HEK293 (cell line): ENCODE results near the gene MRPS27.

Source experiments
- CTCF ChIA-PET: fragments of 350-600 bp; formaldehyde crosslinking; extraction: SDS; loops from one replicate; lab custom pipeline; 2021; ENCODE audit warnings: antibody characterized with exemption; lab: Yijun Ruan, JAX
- POLR2A ChIA-PET: fragments of 300-600 bp; formaldehyde crosslinking; extraction: SDS; loops from one replicate; lab custom pipeline; 2020; ENCODE audit warnings: antibody characterized with exemption, inconsistent platforms; lab: Yijun Ruan, JAX
- H3K27ac ChIP-seq: fragments of 200-500 bp; sonication (Bioruptor generic); 2 replicates; pipeline ENCODE4 v1.5.1; 2014; ENCODE audit warnings: low read depth, low read length, control low read depth, inconsistent platforms; ENCODE audit errors: extremely low read depth
- H3K36me3 ChIP-seq, 2 experiments: fragments of 200-500 bp in 1 of 2; sonication (Bioruptor generic) in 1 of 2; 1 replicate in 1 of 2; 2 replicates in 1 of 2; pipeline ENCODE4 v1.5.1; 2014 to 2017; ENCODE audit warnings: inconsistent platforms in 2 of 2, low read length in 2 of 2; ENCODE audit not compliant: control insufficient read depth in 2 of 2, insufficient read depth in 1 of 2
- H3K4me1 ChIP-seq: fragments of 200-500 bp; sonication (Bioruptor generic); 2 replicates; pipeline ENCODE4 v1.5.1; 2014; ENCODE audit warnings: mild to moderate bottlenecking, low read length, inconsistent platforms; ENCODE audit not compliant: control insufficient read depth, insufficient read depth
- H3K4me3 ChIP-seq: 2 replicates; pipeline ENCODE4 v1.5.1; 2011; ENCODE audit warnings: low read depth, mild to moderate bottlenecking, control low read depth, low read length, moderate library complexity
- H3K9me3 ChIP-seq: fragments of 200-500 bp; sonication (Bioruptor generic); 2 replicates; pipeline ENCODE4 v1.5.1; 2014; ENCODE audit warnings: low read depth, low read length, inconsistent platforms; ENCODE audit not compliant: control insufficient read depth, insufficient read depth
- KLF8 ChIP-seq: fragments of 450-650 bp; formaldehyde crosslinking; IDR thresholded peaks from 2 replicates; pipeline ENCODE4 v1.5.1; 2016; ENCODE audit warnings: missing biosample characterization, missing genetic modification characterization
- MZF1 ChIP-seq: fragments of 450-650 bp; formaldehyde crosslinking; IDR thresholded peaks from 2 replicates; pipeline ENCODE4 v1.5.1; 2017; ENCODE audit warnings: missing biosample characterization, missing genetic modification characterization, borderline replicate concordance
- PRDM6 ChIP-seq: fragments of 450-650 bp; formaldehyde crosslinking; IDR thresholded peaks from 2 replicates; pipeline ENCODE4 v1.5.1; 2017; ENCODE audit warnings: missing biosample characterization, missing genetic modification characterization
- REPIN1 ChIP-seq: fragments of 450-650 bp; formaldehyde crosslinking; IDR thresholded peaks from 2 replicates; pipeline ENCODE4 v1.5.1; 2017; ENCODE audit warnings: missing biosample characterization, missing genetic modification characterization, low read depth
- SP3 ChIP-seq: fragments of 450-650 bp; formaldehyde crosslinking; IDR thresholded peaks from 2 replicates; pipeline ENCODE4 v1.5.1; 2016; ENCODE audit warnings: missing biosample characterization, missing genetic modification characterization
- ZBTB7A ChIP-seq: fragments of 450-650 bp; formaldehyde crosslinking; IDR thresholded peaks from 2 replicates; pipeline ENCODE4 v1.5.1; 2016; ENCODE audit warnings: low read depth, missing biosample characterization, missing genetic modification characterization
- ZFP37 ChIP-seq: fragments of 450-650 bp; formaldehyde crosslinking; IDR thresholded peaks from 2 replicates; pipeline ENCODE4 v1.5.1; 2016; ENCODE audit warnings: missing biosample characterization, missing genetic modification characterization
- ZNF146 ChIP-seq: fragments of 450-650 bp; formaldehyde crosslinking; IDR thresholded peaks from 2 replicates; pipeline ENCODE4 v1.5.1; 2016; ENCODE audit warnings: missing biosample characterization, missing genetic modification characterization
- ZNF148 ChIP-seq: fragments of 450-650 bp; formaldehyde crosslinking; IDR thresholded peaks from 2 replicates; pipeline ENCODE4 v1.5.0; 2017; ENCODE audit warnings: missing biosample characterization, missing genetic modification characterization, borderline replicate concordance
- ZNF302 ChIP-seq: fragments of 450-650 bp; formaldehyde crosslinking; IDR thresholded peaks from 2 replicates; pipeline ENCODE4 v1.5.1; 2016; ENCODE audit warnings: missing biosample characterization, missing genetic modification characterization, low read depth
- ZNF416 ChIP-seq: fragments of 450-650 bp; formaldehyde crosslinking; IDR thresholded peaks from 2 replicates; pipeline ENCODE4 v1.5.1; 2016; ENCODE audit warnings: missing biosample characterization, missing genetic modification characterization
- ZNF580 ChIP-seq: fragments of 450-650 bp; formaldehyde crosslinking; IDR thresholded peaks from 2 replicates; pipeline ENCODE4 v1.5.1; 2016; ENCODE audit warnings: missing biosample characterization, missing genetic modification characterization
- ZNF600 ChIP-seq: fragments of 450-650 bp; formaldehyde crosslinking; IDR thresholded peaks from 2 replicates; pipeline ENCODE4 v1.5.1; 2016; ENCODE audit warnings: missing biosample characterization, missing genetic modification characterization
- ZNF660 ChIP-seq: fragments of 450-650 bp; IDR thresholded peaks from 2 replicates; pipeline ENCODE4 v1.5.1; 2018; ENCODE audit warnings: missing biosample characterization, mild to moderate bottlenecking, missing genetic modification characterization
- ZNF670 ChIP-seq: fragments of 450-650 bp; formaldehyde crosslinking; IDR thresholded peaks from 2 replicates; pipeline ENCODE4 v1.5.1; 2016; ENCODE audit warnings: missing biosample characterization, missing genetic modification characterization, low read depth
- ZNF843 ChIP-seq: fragments of 450-650 bp; formaldehyde crosslinking; IDR thresholded peaks from 2 replicates; pipeline ENCODE4 v1.5.1; 2016; ENCODE audit warnings: missing biosample characterization, missing genetic modification characterization
- ZXDB ChIP-seq: fragments of 450-650 bp; formaldehyde crosslinking; IDR thresholded peaks from 2 replicates; pipeline ENCODE4 v1.5.1; 2016; ENCODE audit warnings: missing biosample characterization, missing genetic modification characterization

The MRPS27 gene

GRCh38 chr5:72265032-72265877, 54.8 kb downstream of the MRPS27 start (continued):
- TF ChIP-seq ZNF580 (tag by site-specific recombination) (0 out of 2 replicates have a peak, but pooled peaks have one; percentile 13), ZNF148 (no peak), REPIN1 (tag by site-specific recombination) (no peak), MZF1 (tag by site-specific recombination) (no peak), ZFP37 (tag by site-specific recombination) (no peak), ZNF600 (tag by site-specific recombination) (0 out of 2 replicates have a peak, but pooled peaks have one; percentile 27), ZNF670 (tag by site-specific recombination) (no peak), ZNF302 (tag by site-specific recombination) (no peak), SP3 (tag by site-specific recombination) (no peak), KLF8 (tag by site-specific recombination) (peak; percentile 57), ZNF416 (tag by site-specific recombination) (no peak), ZNF843 (tag by site-specific recombination) (peak; percentile 78)

GRCh38 chr5:72256536-72256935, 63.5 kb downstream of the MRPS27 start:
- Histone ChIP-seq H3K27ac (no peak overlapping the region), H3K9me3 (no peaks in the 10 kb centered on the region), H3K4me3 (no peak overlapping the region), H3K36me3 (no peaks in the 10 kb centered on the region; a peak in 1 of 3 replicates), H3K4me1 (peaks cover 14% of the 10 kb centered on the region)
- CTCF ChIA-PET: interaction anchor here (0.6 kb wide), 1 partner anchor 13 kb away, joined by 3 read pairs; no protein-coding TSS in a partner anchor
- POLR2A ChIA-PET: no interaction called here
- TF ChIP-seq ZNF146 (tag by site-specific recombination) (no peak), PRDM6 (peak; percentile 18; the same call in 1 of the 2 replicates), ZBTB7A (no peak)

- H3K9me3 ChIP-seq: no peaks in the 10 kb centered on the region
- POLR2A ChIA-PET: no interaction called here
- peaks cover 14% of the 10 kb centered on the region for H3K4me1 ChIP-seq
- TF ChIP-seq ZXDB (tag by site-specific recombination) (no peak), ZNF660 (tag by site-specific recombination) (no peak)
- peak overlapping the region; percentile 45; the same call in 1 of the 2 replicates for H3K27ac ChIP-seq
- H3K36me3 ChIP-seq: no peaks in the 10 kb centered on the region; a peak in 1 of 3 replicates
- no peak overlapping the region for H3K4me3 ChIP-seq
- CTCF ChIA-PET: interaction anchor here (0.7 kb wide), 1 partner anchor 244 kb away, joined by 3 read pairs; no protein-coding TSS in a partner anchor
Measured at GRCh38 chr5:72255670-72256069, 64.4 kb downstream of the MRPS27 start.
